H9 (cell line): ENCODE results near the gene PAK1. TPM values are rescaled to one million over a fixed set of nuclear protein-coding genes. Genes with fewer than 3 reads are reported as not detected.
"Not testable (repeated sequence)": the region's sequence is repeated elsewhere in the genome, so short reads cannot be mapped to it uniquely, and the experiment has no call there.

Experiments
- DNase-seq: peaks from one replicate; pipeline ENCODE4 v3.0.0-alpha.2; 2017
- H2AFZ ChIP-seq: one replicate; pipeline ENCODE4 v1.6.1; 2013; ENCODE audit warnings: mild to moderate bottlenecking, low read length, control low read depth, moderate library complexity
- H2AK5ac ChIP-seq: 2 replicates; pipeline ENCODE4 v1.6.1; 2013; ENCODE audit warnings: low read length, control low read depth, mixed read lengths; ENCODE audit not compliant: insufficient read length
- H2BK120ac ChIP-seq: one replicate; pipeline ENCODE4 v1.6.1; 2013; ENCODE audit warnings: low read depth, mild to moderate bottlenecking, low read length, control low read depth, inconsistent platforms; ENCODE audit not compliant: poor library complexity, severe bottlenecking
- H2BK12ac ChIP-seq: 2 replicates; pipeline ENCODE4 v1.6.1; 2013; ENCODE audit warnings: low read length, control low read depth, mixed read lengths, low read depth; ENCODE audit not compliant: insufficient read length
- H2BK15ac ChIP-seq: 2 replicates; pipeline ENCODE4 v1.6.1; 2013; ENCODE audit warnings: low read depth, low read length, control low read depth
- H2BK20ac ChIP-seq: one replicate; pipeline ENCODE4 v1.6.1; 2013; ENCODE audit warnings: low read depth, mild to moderate bottlenecking, low read length, control low read depth, inconsistent platforms; ENCODE audit not compliant: poor library complexity, severe bottlenecking
- H2BK5ac ChIP-seq: 2 replicates; pipeline ENCODE4 v1.6.1; 2013; ENCODE audit warnings: low read length, control low read depth, mixed read lengths; ENCODE audit not compliant: insufficient read length
- H3K14ac ChIP-seq: 2 replicates; pipeline ENCODE4 v1.6.1; 2013; ENCODE audit warnings: low read length, control low read depth; ENCODE audit not compliant: insufficient read depth
- H3K18ac ChIP-seq: 2 replicates; pipeline ENCODE4 v1.6.1; 2013; ENCODE audit warnings: low read depth, mild to moderate bottlenecking, mixed read lengths, low read length, control low read depth; ENCODE audit not compliant: insufficient read length
- H3K23ac ChIP-seq: 2 replicates; pipeline ENCODE4 v1.6.1; 2013; ENCODE audit warnings: low read length, control low read depth, mixed read lengths, low read depth; ENCODE audit not compliant: insufficient read length
- H3K23me2 ChIP-seq: 2 replicates; pipeline ENCODE4 v1.6.1; 2013; ENCODE audit warnings: low read depth, mild to moderate bottlenecking, mixed read lengths, low read length, control low read depth; ENCODE audit not compliant: insufficient read length, poor library complexity, severe bottlenecking
- H3K27ac ChIP-seq: 2 replicates; pipeline ENCODE4 v1.5.1; 2013; ENCODE audit warnings: low read length, control low read depth, mixed read lengths, low read depth; ENCODE audit not compliant: insufficient read length
- H3K27me3 ChIP-seq: 2 replicates; pipeline ENCODE4 v1.6.1; 2013; ENCODE audit warnings: low read length, control low read depth, inconsistent platforms; ENCODE audit not compliant: insufficient read depth
- H3K4ac ChIP-seq: 2 replicates; pipeline ENCODE4 v1.6.1; 2013; ENCODE audit warnings: low read depth, mild to moderate bottlenecking, control low read depth, inconsistent platforms, low read length, moderate library complexity
- H3K4me1 ChIP-seq: 2 replicates; pipeline ENCODE4 v1.6.1; 2013; ENCODE audit warnings: low read length, control low read depth, inconsistent platforms; ENCODE audit not compliant: insufficient read depth
- H3K4me2 ChIP-seq: 2 replicates; pipeline ENCODE4 v1.6.1; 2013; ENCODE audit warnings: low read length, control low read depth, mixed read lengths; ENCODE audit not compliant: insufficient read length, insufficient read depth
- H3K56ac ChIP-seq: 2 replicates; pipeline ENCODE4 v1.6.1; 2013; ENCODE audit warnings: low read depth, mild to moderate bottlenecking, mixed read lengths, low read length, control low read depth; ENCODE audit not compliant: insufficient read length
- H3K79me1 ChIP-seq: 2 replicates; pipeline ENCODE4 v1.6.1; 2013; ENCODE audit warnings: low read depth, mild to moderate bottlenecking, moderate library complexity, low read length, control low read depth, inconsistent platforms; ENCODE audit not compliant: insufficient read depth, poor library complexity, severe bottlenecking
- H3K79me2 ChIP-seq: 2 replicates; pipeline ENCODE4 v1.6.1; 2013; ENCODE audit warnings: low read length, control low read depth, inconsistent platforms; ENCODE audit not compliant: insufficient read depth
- H3K9ac ChIP-seq: 2 replicates; pipeline ENCODE4 v1.6.1; 2013; ENCODE audit warnings: low read length, control low read depth, mixed read lengths; ENCODE audit not compliant: insufficient read length; ENCODE audit errors: extremely low read depth
- H3K9me3 ChIP-seq: one replicate; pipeline ENCODE4 v1.6.1; 2013; ENCODE audit warnings: low read depth, low read length, inconsistent platforms; ENCODE audit not compliant: control insufficient read depth
- H3T11ph ChIP-seq: one replicate; pipeline ENCODE4 v1.6.1; 2013; ENCODE audit warnings: mild to moderate bottlenecking, low read length, control low read depth, inconsistent platforms
- H4K20me1 ChIP-seq: one replicate; pipeline ENCODE4 v1.6.1; 2013; ENCODE audit not compliant: control insufficient read depth, insufficient read length, insufficient read depth
- H4K5ac ChIP-seq: 2 replicates; pipeline ENCODE4 v1.6.1; 2013; ENCODE audit warnings: low read depth, mild to moderate bottlenecking, mixed read lengths, low read length, control low read depth; ENCODE audit not compliant: insufficient read length
- H4K8ac ChIP-seq: replicated peaks from 2 replicates; pipeline ENCODE4 v1.6.1; 2013; ENCODE audit warnings: low read length, control low read depth, mixed read lengths, low read depth; ENCODE audit not compliant: insufficient read length
- H4K91ac ChIP-seq: 2 replicates; pipeline ENCODE4 v1.6.1; 2013; ENCODE audit warnings: low read depth, mild to moderate bottlenecking, moderate library complexity, mixed read lengths, low read length, control low read depth; ENCODE audit not compliant: insufficient read length
- H3K27ac Mint-ChIP-seq, 3 experiments: 2 replicates in 2 of 3; 3 replicates in 1 of 3; pipeline ENCODE4 v1.8.0; 2020 to 2021; ENCODE audit warnings: mixed read lengths in 3 of 3, mild to moderate bottlenecking in 1 of 3, moderate library complexity in 1 of 3
- H3K27me3 Mint-ChIP-seq: 2 replicates; pipeline ENCODE4 v1.8.0; 2021; ENCODE audit warnings: low read depth, mild to moderate bottlenecking, moderate library complexity, mixed read lengths
- H3K36me3 Mint-ChIP-seq, 3 experiments: 2 replicates in 2 of 3; 3 replicates in 1 of 3; pipeline ENCODE4 v1.8.0; 2020 to 2021; ENCODE audit warnings: low read depth in 3 of 3, mixed read lengths in 3 of 3; ENCODE audit not compliant: insufficient read depth in 1 of 3
- H3K4me1 Mint-ChIP-seq, 2 experiments: 2 replicates each; pipeline ENCODE4 v1.8.0; 2020; ENCODE audit warnings: mixed read lengths in 2 of 2
- H3K4me3 Mint-ChIP-seq, 2 experiments: 2 replicates in 1 of 2; 3 replicates in 1 of 2; pipeline ENCODE4 v1.8.0; 2020 to 2021; ENCODE audit warnings: mild to moderate bottlenecking in 2 of 2, mixed read lengths in 2 of 2, moderate library complexity in 1 of 2
- H3K9me3 Mint-ChIP-seq, 2 experiments: 2 replicates in 1 of 2; 3 replicates in 1 of 2; pipeline ENCODE4 v1.8.0; 2020; ENCODE audit warnings: mild to moderate bottlenecking in 2 of 2, mixed read lengths in 2 of 2, moderate library complexity in 1 of 2
- CTCF ChIP-seq: fragments of 200-600 bp; sonication (generic); conservative IDR thresholded peaks from 3 replicates; pipeline ENCODE4 v1.8.0; 2021; ENCODE audit warnings: antibody characterized with exemption, mild to moderate bottlenecking
- WGBS: extraction: QIAGEN DNeasy Blood & Tissue Kit; methylation state at CpG from one replicate; pipeline ENCODE4 v1.1.7; 2013; ENCODE audit warnings: missing lambda C conversion rate, low lambda C conversion rate, mixed read lengths; ENCODE audit not compliant: insufficient read length; ENCODE audit errors: extremely low coverage; 5-methylcytosine and 5-hydroxymethylcytosine counted together
- total RNA-seq: library from RNA; stranded (reverse); gene quantifications from 2 replicates; pipeline ENCODE4 v1.2.1, GENCODE V29; 2021

The PAK1 gene
- total RNA-seq, 1 experiment from 2014 or later: 122 TPM

GRCh38 chr11:77300695-77301094, 173.2 kb downstream of the PAK1 start:
- no peaks in the 10 kb centered on the region for H3K9me3 Mint-ChIP-seq
- H2AK5ac ChIP-seq: no peak overlapping the region
- no peak overlapping the region for H3K23ac ChIP-seq
- H2AFZ ChIP-seq: no peak overlapping the region
- no peak for TF ChIP-seq CTCF
- no peak overlapping the region for H4K91ac ChIP-seq
- H3K18ac ChIP-seq: no peak overlapping the region
- H3K23me2 ChIP-seq: peaks cover 4% of the 10 kb centered on the region
- no peak overlapping the region for H2BK15ac ChIP-seq
- no peak overlapping the region for H3K4me3 Mint-ChIP-seq
- no peaks in the 10 kb centered on the region for H3K27me3 Mint-ChIP-seq
- H3K79me1 ChIP-seq: no peaks in the 10 kb centered on the region
- H3T11ph ChIP-seq: no peak overlapping the region
- no peak overlapping the region for H4K5ac ChIP-seq
- no peaks in the 10 kb centered on the region for H3K4me1 ChIP-seq
- H3K4ac ChIP-seq: no peak overlapping the region
- H3K27me3 ChIP-seq: no peaks in the 10 kb centered on the region
- 0 out of 2 replicates have a peak, but pooled peaks cover 2% of the 10 kb centered on the region for H3K79me2 ChIP-seq
- no peak overlapping the region for H3K27ac Mint-ChIP-seq
- H3K14ac ChIP-seq: no peak overlapping the region
- no CpG with 5 or more reads among the region's 5 CpGs for WGBS
- no peak overlapping the region for H3K4me2 ChIP-seq
- no peak overlapping the region for H2BK5ac ChIP-seq
- no peak overlapping the region for H3K9ac ChIP-seq
- no peak overlapping the region for H2BK12ac ChIP-seq
- H4K8ac ChIP-seq: no peak overlapping the region
- no peaks in the 10 kb centered on the region for H3K9me3 ChIP-seq
- H3K36me3 Mint-ChIP-seq: no peaks in the 10 kb centered on the region
- no peak overlapping the region for H3K27ac ChIP-seq
- H4K20me1 ChIP-seq: no peaks in the 10 kb centered on the region
- H3K56ac ChIP-seq: no peak overlapping the region
- H2BK20ac ChIP-seq: no peak overlapping the region
- no peak overlapping the region for H2BK120ac ChIP-seq
- H3K4me1 Mint-ChIP-seq: peaks cover 8 to 10% of the 10 kb centered on the region in 2 experiments; a peak in 3 of 4 replicates
- DNase-seq: no peak

GRCh38 chr11:77300028-77300427, 173.9 kb downstream of the PAK1 start:
- not testable (repeated sequence) for H4K5ac ChIP-seq, H3T11ph ChIP-seq, H3K56ac ChIP-seq, H2BK15ac ChIP-seq, H2BK120ac ChIP-seq, H4K20me1 ChIP-seq, H3K4me3 Mint-ChIP-seq, H3K14ac ChIP-seq, H2AFZ ChIP-seq, H3K9me3 Mint-ChIP-seq, H3K79me1 ChIP-seq, H3K27ac Mint-ChIP-seq, H3K18ac ChIP-seq, H3K4me1 ChIP-seq, H3K27me3 ChIP-seq, H3K23me2 ChIP-seq, H4K91ac ChIP-seq, H4K8ac ChIP-seq, H2BK12ac ChIP-seq, H3K23ac ChIP-seq, H2BK20ac ChIP-seq, H3K27me3 Mint-ChIP-seq, H3K27ac ChIP-seq, H3K36me3 Mint-ChIP-seq, H2AK5ac ChIP-seq, H2BK5ac ChIP-seq, H3K9ac ChIP-seq, H3K79me2 ChIP-seq, H3K9me3 ChIP-seq, DNase-seq, H3K4me2 ChIP-seq, H3K4ac ChIP-seq
- H3K4me1 Mint-ChIP-seq: peaks cover 8 to 10% of the 10 kb centered on the region in 2 experiments; a peak in 3 of 4 replicates
- no CpG with 5 or more reads among the region's 6 CpGs for WGBS
